Bronchial epithelial cell (primary cell): Measurements from ENCODE around the gene ULBP3. TPM values are rescaled to one million over a fixed set of nuclear protein-coding genes. Genes with fewer than 3 reads are reported as not detected.

Source experiments
- DNase-seq: peaks from one replicate; pipeline ENCODE4 v3.0.0-alpha.2; 2010; ENCODE audit warnings: low read depth
- FAIRE-seq: peaks from 2 replicates; lab custom pipeline; 2011; peaks lifted over from hg19 to GRCh38; lab: Jason Lieb, UNC
- H3K27me3 ChIP-seq: 2 replicates; pipeline ENCODE4 v1.5.1; 2011; ENCODE audit warnings: low read length; ENCODE audit not compliant: control insufficient read depth, insufficient read depth
- H3K36me3 ChIP-seq: 2 replicates; pipeline ENCODE4 v1.5.1; 2011; ENCODE audit warnings: low read length; ENCODE audit not compliant: control insufficient read depth, insufficient read depth
- H3K4me3 ChIP-seq: 2 replicates; pipeline ENCODE4 v1.5.1; 2011; ENCODE audit warnings: mild to moderate bottlenecking, low read depth, low read length, control low read depth
- total RNA-seq: library from RNA; depleted of rRNA; stranded (reverse); fragments of >200 nt; gene quantifications from 2 replicates; pipeline ENCODE4 v1.2.1, GENCODE V29; 2014
- TF ChIP-seq, protein P1 (sequence below): IDR thresholded peaks from 2 replicates; pipeline ENCODE4 v1.5.1; 2011; ENCODE audit warnings: mild to moderate bottlenecking, moderate library complexity, low read length, control low read depth, inconsistent platforms; ENCODE audit not compliant: insufficient read depth, severe bottlenecking

Gene ULBP3
- total RNA-seq, 1 donor from 2014 or later: 11.1 TPM

DNA sequence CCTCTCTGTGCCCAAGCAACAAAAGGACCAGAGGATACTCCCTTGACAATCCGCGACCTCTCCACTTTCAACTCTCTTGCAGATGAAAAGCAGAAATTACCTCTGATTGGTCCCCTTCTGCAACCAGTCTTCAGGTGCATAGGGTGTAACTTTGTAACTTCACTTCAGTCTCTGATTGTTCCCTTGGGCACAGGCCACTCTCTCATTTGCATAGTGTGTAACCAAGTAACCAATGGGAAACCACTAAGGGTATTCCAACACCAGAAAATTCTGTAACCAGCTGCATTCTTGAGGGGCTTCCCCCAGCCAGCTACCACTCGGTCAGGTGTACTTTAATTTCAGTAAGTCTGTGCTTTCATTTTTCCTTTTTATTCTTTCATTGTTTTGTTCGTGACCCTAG lies 39.2 kb downstream of the ULBP3 start:
- no peak for DNase-seq
- FAIRE-seq: no peak
- TF ChIP-seq, protein P1, sequence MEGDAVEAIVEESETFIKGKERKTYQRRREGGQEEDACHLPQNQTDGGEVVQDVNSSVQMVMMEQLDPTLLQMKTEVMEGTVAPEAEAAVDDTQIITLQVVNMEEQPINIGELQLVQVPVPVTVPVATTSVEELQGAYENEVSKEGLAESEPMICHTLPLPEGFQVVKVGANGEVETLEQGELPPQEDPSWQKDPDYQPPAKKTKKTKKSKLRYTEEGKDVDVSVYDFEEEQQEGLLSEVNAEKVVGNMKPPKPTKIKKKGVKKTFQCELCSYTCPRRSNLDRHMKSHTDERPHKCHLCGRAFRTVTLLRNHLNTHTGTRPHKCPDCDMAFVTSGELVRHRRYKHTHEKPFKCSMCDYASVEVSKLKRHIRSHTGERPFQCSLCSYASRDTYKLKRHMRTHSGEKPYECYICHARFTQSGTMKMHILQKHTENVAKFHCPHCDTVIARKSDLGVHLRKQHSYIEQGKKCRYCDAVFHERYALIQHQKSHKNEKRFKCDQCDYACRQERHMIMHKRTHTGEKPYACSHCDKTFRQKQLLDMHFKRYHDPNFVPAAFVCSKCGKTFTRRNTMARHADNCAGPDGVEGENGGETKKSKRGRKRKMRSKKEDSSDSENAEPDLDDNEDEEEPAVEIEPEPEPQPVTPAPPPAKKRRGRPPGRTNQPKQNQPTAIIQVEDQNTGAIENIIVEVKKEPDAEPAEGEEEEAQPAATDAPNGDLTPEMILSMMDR: no peak
- no peaks in the 10 kb centered on the region for H3K36me3 ChIP-seq
- no peaks in the 10 kb centered on the region for H3K27me3 ChIP-seq
- H3K4me3 ChIP-seq: no peak overlapping the region

DNA sequence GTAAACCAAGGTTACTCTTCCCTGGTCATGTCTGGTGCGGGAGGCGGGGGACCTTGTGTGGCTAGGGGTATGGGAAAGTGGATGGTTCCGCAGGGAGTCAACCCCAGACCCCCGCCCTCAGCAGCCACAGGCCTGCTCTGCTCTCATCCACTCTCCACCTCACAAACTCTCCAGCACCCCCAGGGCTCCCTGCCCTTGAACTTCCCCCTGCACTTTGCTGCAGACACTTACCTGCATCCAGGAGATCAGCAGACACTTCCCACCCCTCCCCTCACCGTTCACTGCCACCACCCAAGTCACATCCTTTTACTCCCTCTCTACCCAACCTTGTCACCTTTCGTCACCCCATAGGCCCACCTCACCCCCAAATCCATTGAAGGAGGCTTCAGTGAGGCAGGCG lies 39.6 kb downstream of the ULBP3 start:
- H3K4me3 ChIP-seq: no peak overlapping the region
- H3K27me3 ChIP-seq: no peaks in the 10 kb centered on the region
- no peak for DNase-seq
- H3K36me3 ChIP-seq: no peaks in the 10 kb centered on the region
- TF ChIP-seq, protein P1: no peak
- FAIRE-seq: no peak

GRCh38 chr6:150028799-150029198 lies 40.1 kb downstream of the ULBP3 start:
- H3K27me3 ChIP-seq: no peaks in the 10 kb centered on the region
- no peak for FAIRE-seq
- TF ChIP-seq, protein P1: no peak
- DNase-seq: no peak
- no peaks in the 10 kb centered on the region for H3K36me3 ChIP-seq
- no peak overlapping the region for H3K4me3 ChIP-seq

DNA sequence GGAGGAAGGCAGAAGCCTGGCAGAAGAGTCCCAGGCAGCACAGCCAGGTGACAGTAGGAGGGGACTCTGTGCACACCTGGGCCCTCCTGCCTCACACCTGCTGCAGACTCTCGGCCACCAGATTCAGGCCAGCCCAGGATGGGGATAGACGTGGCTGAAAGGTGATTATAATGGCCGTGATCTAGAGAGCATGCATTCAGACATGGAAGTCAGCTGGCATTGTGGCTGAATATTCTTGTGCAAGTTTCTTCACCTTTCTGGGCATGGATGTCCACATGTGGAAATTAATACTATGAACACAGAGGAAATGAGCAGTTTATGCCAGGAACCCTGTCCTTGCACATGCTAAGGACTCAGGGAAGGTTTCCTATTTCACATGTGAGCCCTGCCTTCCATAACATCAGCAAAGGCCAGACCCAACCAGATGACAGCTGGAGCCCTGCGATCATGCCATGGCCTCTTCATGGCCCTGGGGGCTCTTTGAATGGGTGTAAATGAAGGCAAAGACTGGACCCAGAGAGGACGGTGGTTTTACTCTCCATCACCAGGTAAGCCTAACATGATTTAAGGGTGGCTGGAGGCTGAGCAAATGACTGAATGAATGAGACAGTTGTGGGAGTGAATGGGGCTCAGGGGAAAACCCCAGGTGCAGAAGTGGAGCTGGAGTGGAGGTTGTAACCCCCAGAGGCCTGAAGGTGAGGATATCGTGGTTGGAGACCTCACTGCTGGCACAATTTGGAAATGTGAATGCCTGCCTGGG lies 40.9 kb downstream of the ULBP3 start:
- FAIRE-seq: no peak
- H3K4me3 ChIP-seq: no peak overlapping the region
- no peaks in the 10 kb centered on the region for H3K36me3 ChIP-seq
- TF ChIP-seq, protein P1: no peak
- no peaks in the 10 kb centered on the region for H3K27me3 ChIP-seq
- no peak for DNase-seq

GRCh38 chr6:150026976-150027805 lies 41.7 kb downstream of the ULBP3 start:
- FAIRE-seq: no peak
- TF ChIP-seq, protein P1: no peak
- Histone ChIP-seq H3K27me3 (no peaks in the 10 kb centered on the region), H3K4me3 (no peak overlapping the region), H3K36me3 (no peaks in the 10 kb centered on the region)
- DNase-seq: no peak
